Stimulated activated CD4-positive, alpha-beta T cell treated with anti-CD3 and anti-CD28 coated beads, TNF-alpha, amount 100 ng/mL, for 48 hours (primary cell): ENCODE measurements around the gene ATXN7L1.
"Not testable (repeated sequence)": the region's sequence is repeated elsewhere in the genome, so short reads cannot be mapped to it uniquely, and the experiment has no call there.

ENCODE experiments used
- DNase-seq, 3 donors: peaks; one replicate each; pipeline ENCODE4 v3.0.0-alpha.2; 2020; ENCODE audit warnings: low read depth in 3 of 3

The ATXN7L1 gene

GRCh38 chr7:105860793-105861192, 15.6 kb downstream of the ATXN7L1 start:
- DNase-seq, result no peak

GRCh38 chr7:105857009-105857952, 19.1 kb downstream of the ATXN7L1 start:
- no peak for DNase-seq

- DNase-seq, result no peak
Observed at GRCh38 chr7:105854498-105854897, 21.9 kb downstream of the ATXN7L1 start.

- DNase-seq, result no peak
Observed at GRCh38 chr7:105853931-105854419, 22.4 kb downstream of the ATXN7L1 start.

- DNase-seq, result no peak
Observed at GRCh38 chr7:105851064-105851463, 25.3 kb downstream of the ATXN7L1 start.

GRCh38 chr7:105849122-105849855, 27.1 kb downstream of the ATXN7L1 start:
- peak; percentile 28 to 70 (median 56) for DNase-seq

GRCh38 chr7:105846404-105846803, 30.0 kb downstream of the ATXN7L1 start:
- no peak for DNase-seq

GRCh38 chr7:105844681-105845080, 31.7 kb downstream of the ATXN7L1 start:
- not testable (repeated sequence) for DNase-seq

GRCh38 chr7:105841866-105842265, 34.5 kb downstream of the ATXN7L1 start:
- DNase-seq, result no peak

GRCh38 chr7:105840981-105841749, 35.2 kb downstream of the ATXN7L1 start:
- DNase-seq, result no peak

- DNase-seq, result no peak
Observed at GRCh38 chr7:105839266-105839665, 37.1 kb downstream of the ATXN7L1 start.

- no peak for DNase-seq
Observed at GRCh38 chr7:105838627-105839231, 37.7 kb downstream of the ATXN7L1 start.

GRCh38 chr7:105837765-105838626, 38.4 kb downstream of the ATXN7L1 start:
- DNase-seq, result no peak

GRCh38 chr7:105835441-105835840, 41.0 kb downstream of the ATXN7L1 start:
- DNase-seq, result no peak

- DNase-seq, result no peak
Observed at GRCh38 chr7:105831824-105832535, 44.4 kb downstream of the ATXN7L1 start.

GRCh38 chr7:105831302-105831620, 45.1 kb downstream of the ATXN7L1 start:
- DNase-seq, result no peak

GRCh38 chr7:105830405-105831301, 45.7 kb downstream of the ATXN7L1 start:
- DNase-seq, result no peak

GRCh38 chr7:105829681-105830322, 46.6 kb downstream of the ATXN7L1 start:
- DNase-seq, result no peak
